Ammon's horn (tissue), 1 donor: ENCODE measurements around the gene SCUBE2.
A peak's percentile ranks its signal among the peaks of the same experiment; 100 is the strongest.
"Not testable (repeated sequence)": the region's sequence is repeated elsewhere in the genome, so short reads cannot be mapped to it uniquely, and the experiment has no call there.

Experiments
- DNase-seq: peaks from one replicate; pipeline ENCODE4 v3.0.0-alpha.2; 2016; ENCODE audit warnings: low spot score

The SCUBE2 gene

GRCh38 chr11:9042488-9042887 lies 48.9 kb downstream of the SCUBE2 start:
- DNase-seq, result no peak

GRCh38 chr11:9041747-9042146 lies 49.7 kb downstream of the SCUBE2 start:
- no peak for DNase-seq

GRCh38 chr11:9040410-9040809 lies 51.0 kb downstream of the SCUBE2 start:
- no peak for DNase-seq

- no peak for DNase-seq
Observed at GRCh38 chr11:9039863-9040262, 51.5 kb downstream of the SCUBE2 start.

GRCh38 chr11:9039198-9039597 lies 52.2 kb downstream of the SCUBE2 start:
- no peak for DNase-seq

GRCh38 chr11:9038541-9038940 lies 52.9 kb downstream of the SCUBE2 start:
- DNase-seq, result peak; percentile 29

GRCh38 chr11:9037963-9038362 lies 53.4 kb downstream of the SCUBE2 start:
- DNase-seq, result no peak

GRCh38 chr11:9037046-9037780 lies 54.2 kb downstream of the SCUBE2 start:
- DNase-seq, result no peak

GRCh38 chr11:9030601-9031000 lies 60.8 kb downstream of the SCUBE2 start:
- DNase-seq, result no peak

GRCh38 chr11:9029422-9029821 lies 62.0 kb downstream of the SCUBE2 start:
- DNase-seq, result no peak

GRCh38 chr11:9028581-9028980 lies 62.8 kb downstream of the SCUBE2 start:
- DNase-seq, result no peak

GRCh38 chr11:9025101-9025850 lies 66.1 kb downstream of the SCUBE2 start:
- peak; percentile 67 for DNase-seq

GRCh38 chr11:9022961-9023680 lies 68.3 kb downstream of the SCUBE2 start:
- DNase-seq, result no peak

GRCh38 chr11:9020916-9021315 lies 70.5 kb downstream of the SCUBE2 start:
- DNase-seq, result no peak

- DNase-seq, result no peak
Observed at GRCh38 chr11:9019861-9020260, 71.5 kb downstream of the SCUBE2 start.

- DNase-seq, result peak; percentile 75
Observed at GRCh38 chr11:9017773-9018172, 73.6 kb downstream of the SCUBE2 start.

- no peak for DNase-seq
Observed at GRCh38 chr11:9016916-9017642, 74.3 kb downstream of the SCUBE2 start.

GRCh38 chr11:9015677-9016076 lies 75.7 kb downstream of the SCUBE2 start:
- DNase-seq, result peak; percentile 88

GRCh38 chr11:9014826-9015225 lies 76.6 kb downstream of the SCUBE2 start:
- DNase-seq, result no peak

- no peak for DNase-seq
Observed at GRCh38 chr11:9013373-9013772, 78.0 kb downstream of the SCUBE2 start.

GRCh38 chr11:9009538-9009937 lies 81.9 kb downstream of the SCUBE2 start:
- not testable (repeated sequence) for DNase-seq

GRCh38 chr11:9008661-9009060 lies 82.7 kb downstream of the SCUBE2 start:
- no peak for DNase-seq
